GM18499 (cell line): ENCODE data around the gene FIP1L1.
"Not testable (repeated sequence)": the region's sequence is repeated elsewhere in the genome, so short reads cannot be mapped to it uniquely, and the experiment has no call there.

Experiments
- ATAC-seq: cut with Tn5 transposase; IDR thresholded peaks from one replicate; pipeline ENCODE4 v1.9.1; 2021; ENCODE audit warnings: moderate number of reproducible peaks; ENCODE audit not compliant: insufficient read depth, unreplicated experiment

FIP1L1 gene, protein sequence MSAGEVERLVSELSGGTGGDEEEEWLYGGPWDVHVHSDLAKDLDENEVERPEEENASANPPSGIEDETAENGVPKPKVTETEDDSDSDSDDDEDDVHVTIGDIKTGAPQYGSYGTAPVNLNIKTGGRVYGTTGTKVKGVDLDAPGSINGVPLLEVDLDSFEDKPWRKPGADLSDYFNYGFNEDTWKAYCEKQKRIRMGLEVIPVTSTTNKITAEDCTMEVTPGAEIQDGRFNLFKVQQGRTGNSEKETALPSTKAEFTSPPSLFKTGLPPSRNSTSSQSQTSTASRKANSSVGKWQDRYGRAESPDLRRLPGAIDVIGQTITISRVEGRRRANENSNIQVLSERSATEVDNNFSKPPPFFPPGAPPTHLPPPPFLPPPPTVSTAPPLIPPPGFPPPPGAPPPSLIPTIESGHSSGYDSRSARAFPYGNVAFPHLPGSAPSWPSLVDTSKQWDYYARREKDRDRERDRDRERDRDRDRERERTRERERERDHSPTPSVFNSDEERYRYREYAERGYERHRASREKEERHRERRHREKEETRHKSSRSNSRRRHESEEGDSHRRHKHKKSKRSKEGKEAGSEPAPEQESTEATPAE

GRCh38 chr4:53377319-53378170 is at the start of gene FIP1L1:
TSS of gene FIP1L1 (plus strand) at chr4:53377641. CDS start at chr4:53377839, 198 bp downstream.
- peak; percentile 87 for ATAC-seq

- ATAC-seq, result not testable (repeated sequence)
These were observed 42.5 kb upstream of the FIP1L1 start for GRCh38 chr4:53334916-53335315.

DNA sequence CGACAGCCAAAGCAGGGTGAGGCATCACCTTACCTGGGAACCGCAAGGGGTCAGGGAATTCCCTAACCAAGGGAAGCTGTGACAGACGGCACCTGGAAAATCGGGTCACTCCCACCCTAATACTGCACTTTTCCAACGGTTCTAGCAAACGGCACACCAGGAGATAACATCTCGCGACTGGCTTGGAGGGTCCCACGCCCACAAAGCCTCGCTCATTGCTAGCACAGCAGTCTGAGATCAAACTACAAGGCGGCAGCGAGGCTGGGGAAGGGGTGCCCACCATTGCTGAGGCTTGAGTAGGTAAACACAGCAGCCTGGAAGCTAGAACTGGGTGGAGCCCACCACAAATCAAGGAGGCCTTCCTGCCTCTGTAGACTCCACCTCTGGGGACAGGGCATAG is 37.3 kb upstream of the FIP1L1 start:
- not testable (repeated sequence) for ATAC-seq

DNA sequence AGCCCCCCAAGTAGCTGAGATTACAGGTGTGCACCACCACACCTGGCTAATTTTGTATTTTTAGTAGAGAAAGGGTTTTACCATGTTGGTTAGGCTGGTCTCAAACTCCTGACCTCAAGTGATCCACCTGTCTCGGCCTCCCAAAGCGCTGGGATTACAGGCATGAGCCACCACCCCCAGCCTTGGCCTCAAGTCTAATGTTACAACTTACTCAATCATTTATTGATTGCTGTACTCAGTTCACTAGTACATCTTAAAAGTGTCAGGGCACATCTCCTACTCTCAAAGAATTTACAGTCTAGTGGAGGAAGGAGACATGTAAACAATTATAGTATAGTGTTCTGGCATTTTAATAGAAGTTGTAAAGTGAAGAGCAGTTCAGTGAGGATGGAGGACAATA is 31.0 kb upstream of the FIP1L1 start:
- not testable (repeated sequence) for ATAC-seq

DNA sequence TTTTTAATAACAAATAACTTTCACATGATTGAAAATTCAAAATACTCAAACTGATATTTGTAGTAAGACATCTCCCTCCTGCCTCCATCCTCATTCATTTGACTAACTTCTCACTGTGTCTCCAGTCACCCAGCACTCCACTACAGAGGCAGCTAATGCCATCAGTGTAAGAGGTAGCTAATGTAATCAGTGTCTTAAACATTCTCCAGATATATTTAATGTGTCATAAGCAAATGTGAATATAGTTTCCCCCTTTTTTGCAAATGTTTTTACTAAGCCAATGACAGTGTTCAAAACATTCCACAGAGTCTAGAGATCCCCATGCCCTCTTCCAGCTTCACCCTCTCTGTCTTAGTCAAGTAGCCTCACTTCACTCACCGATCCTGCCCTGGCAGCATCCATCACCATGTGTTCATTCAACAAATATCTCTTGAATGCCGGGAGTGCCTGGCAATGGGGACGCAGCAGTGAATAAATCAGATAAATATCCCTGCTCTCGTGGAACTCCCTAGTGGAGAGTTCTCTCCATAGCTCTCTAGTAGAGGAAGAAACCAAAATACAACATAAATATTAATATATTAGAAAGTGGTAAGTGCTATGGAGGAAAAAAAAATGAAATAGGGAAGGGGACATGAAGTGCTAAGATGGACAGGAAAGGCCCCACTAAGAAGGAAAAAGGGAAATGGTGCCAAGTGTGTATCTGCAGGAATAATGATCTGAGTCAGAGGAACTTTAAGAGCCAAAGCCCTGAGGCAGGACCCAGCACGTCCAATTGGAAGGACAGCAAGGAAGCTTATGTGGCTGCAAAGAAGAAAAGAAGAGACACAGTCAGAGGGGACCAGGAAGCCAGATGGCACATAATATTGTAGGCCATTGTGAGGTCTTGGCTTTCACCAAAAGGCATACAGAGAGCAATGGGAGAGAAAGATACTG is 30.3 kb upstream of the FIP1L1 start:
- ATAC-seq, result no peak

DNA sequence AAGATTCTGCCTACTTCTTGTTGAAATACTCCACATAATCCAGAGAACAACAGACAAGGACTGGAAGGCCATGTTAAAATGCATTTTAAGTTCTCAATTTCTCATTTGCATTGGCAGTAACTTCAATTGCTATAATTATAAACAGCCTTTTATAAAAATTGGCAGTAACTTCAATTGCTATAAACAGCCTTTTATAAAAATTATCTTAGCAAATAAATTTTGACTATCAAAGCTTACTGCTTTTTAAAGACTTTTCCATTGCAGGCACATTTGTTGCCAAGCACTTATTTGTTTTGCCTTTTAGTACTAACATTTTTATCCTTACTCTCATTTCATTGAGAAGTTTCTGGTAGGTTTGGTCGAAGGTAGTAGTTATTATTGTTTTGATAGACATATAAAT is 29.4 kb upstream of the FIP1L1 start:
- no peak for ATAC-seq

- ATAC-seq, result no peak
These were observed 28.4 kb upstream of the FIP1L1 start for GRCh38 chr4:53349091-53349491.

DNA sequence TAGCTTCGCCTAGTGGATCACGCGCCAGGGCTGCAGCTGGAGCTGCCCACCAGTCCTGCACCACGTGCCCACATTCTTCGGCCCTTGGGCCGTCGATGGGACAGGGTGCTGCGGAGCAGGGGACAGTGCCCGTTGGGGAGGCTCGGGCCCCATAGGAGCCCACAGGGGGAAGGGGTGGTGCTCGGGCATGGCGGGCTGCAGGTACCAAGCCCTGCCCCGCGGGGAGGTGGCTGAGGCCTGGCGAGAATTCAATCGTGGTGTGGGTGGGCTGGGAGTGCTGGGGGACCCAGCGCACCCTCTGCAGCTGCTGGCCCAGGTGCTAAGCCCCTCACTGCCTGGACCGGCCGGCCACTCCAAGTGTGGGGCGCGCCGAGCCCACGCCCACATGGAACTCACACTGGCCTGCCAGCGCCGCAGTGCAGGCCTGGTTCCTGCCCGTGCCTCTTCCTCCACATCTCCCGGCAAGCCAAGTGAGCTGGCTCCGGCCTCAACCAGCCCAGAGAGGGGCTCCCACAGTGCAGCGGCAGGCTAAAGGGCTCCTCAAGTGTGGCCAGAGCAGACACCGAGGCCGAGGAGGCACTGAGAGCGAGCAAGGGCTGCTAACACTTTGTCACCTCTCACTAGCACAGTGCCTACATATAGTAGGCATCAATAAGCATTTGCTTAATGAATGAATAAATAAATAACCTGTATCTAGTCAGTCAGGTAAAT is 23.3 kb upstream of the FIP1L1 start:
- no peak for ATAC-seq

DNA sequence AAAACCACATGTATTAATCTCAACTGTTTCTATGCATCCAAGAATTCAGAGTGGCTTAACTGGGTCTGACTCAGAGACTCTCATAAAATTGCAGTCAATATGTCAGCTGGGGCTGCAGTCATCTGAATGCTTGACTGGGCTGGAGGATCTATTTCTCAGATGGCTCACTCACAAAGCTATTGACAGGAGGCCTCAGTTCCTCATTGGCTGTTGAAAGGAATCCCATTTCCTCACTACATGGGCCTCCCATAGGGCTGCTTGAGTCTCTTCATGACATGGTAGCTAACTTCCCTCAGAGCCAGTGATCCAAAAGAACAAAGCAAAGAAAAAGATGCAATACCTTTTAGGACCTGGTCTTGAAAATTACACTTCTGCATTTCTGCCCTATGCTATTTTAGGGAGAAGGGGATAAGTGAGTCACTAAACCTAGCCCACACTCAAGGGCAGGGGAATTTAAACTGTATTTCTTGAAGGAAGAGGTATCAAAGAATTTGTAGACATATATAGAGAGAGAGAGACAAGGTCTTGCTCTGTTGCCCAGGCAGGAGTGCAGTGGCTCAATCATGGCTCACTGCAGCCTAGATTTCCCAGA is 21.4 kb upstream of the FIP1L1 start:
- no peak for ATAC-seq

DNA sequence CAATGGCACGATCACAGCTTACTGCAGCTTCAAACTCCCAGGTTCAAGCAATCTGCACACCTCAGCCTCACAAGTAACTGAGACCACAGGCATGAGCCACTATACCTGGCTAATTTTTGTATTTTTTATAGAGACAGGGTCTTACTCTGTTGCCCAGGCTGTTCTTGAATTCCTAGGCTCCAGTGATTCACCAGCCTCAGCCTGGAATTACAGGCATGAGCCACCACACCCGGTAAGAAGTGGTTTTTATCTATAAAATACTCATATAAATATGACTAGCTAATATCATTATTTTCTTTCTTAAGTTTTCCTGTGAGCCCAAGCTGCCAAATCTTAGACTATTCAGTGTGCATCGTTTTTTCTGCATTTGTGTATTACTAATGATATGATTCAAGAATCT is 16.0 kb upstream of the FIP1L1 start:
- ATAC-seq, result no peak

- no peak for ATAC-seq
These were observed 15.3 kb upstream of the FIP1L1 start for GRCh38 chr4:53362093-53362492.

DNA sequence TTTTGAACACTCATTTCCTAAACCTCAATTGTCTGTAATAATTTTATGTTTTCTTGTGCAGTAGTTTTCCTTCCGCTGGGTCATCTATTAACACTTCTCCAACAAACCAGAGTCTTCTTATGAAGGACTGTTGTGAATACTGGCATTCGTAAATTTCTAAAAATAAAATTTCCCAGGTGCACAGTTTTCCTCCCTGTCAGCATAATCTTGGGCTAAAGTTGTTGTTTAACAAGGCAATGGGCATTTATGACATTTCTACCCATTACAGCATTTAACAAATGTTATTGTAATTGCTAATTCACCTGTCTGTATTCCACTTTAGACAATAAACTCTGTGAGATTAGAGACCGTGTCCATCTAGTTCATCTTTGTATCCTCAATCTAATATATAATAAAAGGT is 12.8 kb upstream of the FIP1L1 start:
- no peak for ATAC-seq

GRCh38 chr4:53365121-53365485 is 12.3 kb upstream of the FIP1L1 start:
- ATAC-seq, result no peak

DNA sequence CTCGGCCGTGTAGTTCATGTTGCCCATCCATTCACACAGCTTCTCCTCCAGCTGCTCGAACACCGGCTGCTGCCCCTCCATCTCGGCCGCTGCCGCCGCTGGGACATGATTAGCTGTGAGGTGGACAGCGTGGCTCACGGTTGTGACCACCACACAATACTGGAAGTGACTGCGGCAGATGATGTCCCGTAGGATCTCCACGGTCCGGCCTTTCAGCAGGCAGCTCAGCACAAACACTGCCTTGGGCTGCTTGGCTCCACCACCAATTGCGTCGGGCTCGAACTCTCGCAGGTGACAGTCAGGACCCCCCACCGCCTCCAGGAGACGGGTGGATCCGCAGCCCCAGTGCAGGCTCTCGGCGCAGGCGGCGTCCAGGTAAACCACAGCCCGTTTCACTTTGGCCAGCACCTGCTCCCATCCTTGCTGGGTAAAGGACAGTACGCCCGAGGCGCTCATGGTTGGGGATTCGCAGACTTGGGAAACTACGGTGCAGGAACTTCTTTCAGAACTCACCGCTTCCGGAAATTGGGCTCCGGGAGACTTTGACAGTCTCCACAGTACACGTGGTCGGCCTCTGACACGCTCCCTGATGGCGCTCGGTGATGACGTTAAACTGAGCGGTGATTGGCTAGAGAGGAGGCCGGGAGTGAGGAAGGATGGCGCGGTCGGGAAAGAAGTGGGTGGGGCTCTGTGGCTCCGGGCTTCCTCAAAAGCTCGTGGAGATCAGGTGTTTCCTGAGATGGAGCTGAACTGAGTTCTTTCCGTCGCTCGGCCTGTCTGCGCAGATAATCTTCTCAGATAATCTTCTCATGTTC is 11.7 kb upstream of the FIP1L1 start, which contains the start of gene SCFD2:
SCFD2 (minus strand) TSS at position 576 of the 815 bp plus-strand sequence.
- peak; percentile 91 for ATAC-seq

GRCh38 chr4:53366301-53366716 is 11.1 kb upstream of the FIP1L1 start:
- no peak for ATAC-seq

DNA sequence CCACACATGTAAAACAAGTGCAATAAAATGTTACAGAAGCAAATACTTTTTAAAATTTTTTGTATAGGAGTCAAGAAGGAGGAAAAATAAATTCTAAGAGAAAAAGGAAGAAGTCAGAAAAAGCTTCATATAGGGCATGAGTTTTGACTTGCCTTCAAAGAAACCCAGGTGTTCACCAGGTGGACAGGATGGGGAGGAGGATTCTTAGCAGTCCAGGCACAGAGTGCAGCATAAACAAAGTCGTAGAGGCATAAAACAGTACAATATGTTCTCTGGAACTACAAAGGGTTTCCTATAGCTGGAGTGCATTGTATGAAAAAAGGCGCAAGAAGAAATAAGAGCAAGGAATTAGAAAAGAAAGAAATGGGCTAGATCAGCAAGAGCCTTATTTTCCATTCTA is 9.7 kb upstream of the FIP1L1 start:
- no peak for ATAC-seq

GRCh38 chr4:53371049-53371448 is 6.4 kb upstream of the FIP1L1 start:
- ATAC-seq, result no peak
